ENCODE results near the gene SNTA1.
A peak's percentile ranks its signal among the peaks of the same experiment; 100 is the strongest.
"Not testable (repeated sequence)": the region's sequence is repeated elsewhere in the genome, so short reads cannot be mapped to it uniquely, and the experiment has no call there.

SNTA1 gene

GRCh38 chr20:33437141-33437911, 6.2 kb downstream of the SNTA1 start:
- H3K27ac ChIP-seq (ENCODE audit: low read depth, low read length) = no peak overlapping the region
- no peak overlapping the region for H3K9ac ChIP-seq (ENCODE audit: low read length)
- no peaks in the 10 kb centered on the region for H3K4me1 ChIP-seq (ENCODE audit: control insufficient read depth, insufficient read depth, low read length)
- peaks cover 4% of the 10 kb centered on the region for H3K36me3 ChIP-seq (ENCODE audit: control insufficient read depth, insufficient read depth, low read length)
- H3K27me3 ChIP-seq (ENCODE audit: control insufficient read depth, insufficient read depth, low read length) = no peaks in the 10 kb centered on the region
- no peak overlapping the region for H3K4me3 ChIP-seq (ENCODE audit: low read length)

GRCh38 chr20:33434434-33434833, 9.1 kb downstream of the SNTA1 start:
- Histone ChIP-seq H3K36me3 (ENCODE audit: control insufficient read depth, insufficient read depth, low read length) (peaks cover 4% of the 10 kb centered on the region), H3K4me3 (ENCODE audit: low read length) (no peak overlapping the region), H3K27ac (ENCODE audit: low read depth, low read length) (no peak overlapping the region), H3K9ac (ENCODE audit: low read length) (no peak overlapping the region), H3K27me3 (ENCODE audit: control insufficient read depth, insufficient read depth, low read length) (no peaks in the 10 kb centered on the region), H3K4me1 (ENCODE audit: control insufficient read depth, insufficient read depth, low read length) (no peaks in the 10 kb centered on the region)

GRCh38 chr20:33433465-33434234, 9.9 kb downstream of the SNTA1 start:
- Histone ChIP-seq H3K36me3 (ENCODE audit: control insufficient read depth, insufficient read depth, low read length) (peaks cover 4% of the 10 kb centered on the region), H3K27me3 (ENCODE audit: control insufficient read depth, insufficient read depth, low read length) (no peaks in the 10 kb centered on the region), H3K4me3 (ENCODE audit: low read length) (no peak overlapping the region), H3K27ac (ENCODE audit: low read depth, low read length) (no peak overlapping the region), H3K4me1 (ENCODE audit: control insufficient read depth, insufficient read depth, low read length) (no peaks in the 10 kb centered on the region), H3K9ac (ENCODE audit: low read length) (no peak overlapping the region)

- Histone ChIP-seq H3K36me3 (ENCODE audit: control insufficient read depth, insufficient read depth, low read length) (peaks cover 4% of the 10 kb centered on the region), H3K9ac (ENCODE audit: low read length) (no peak overlapping the region), H3K27me3 (ENCODE audit: control insufficient read depth, insufficient read depth, low read length) (no peaks in the 10 kb centered on the region), H3K4me3 (ENCODE audit: low read length) (no peak overlapping the region), H3K27ac (ENCODE audit: low read depth, low read length) (no peak overlapping the region), H3K4me1 (ENCODE audit: control insufficient read depth, insufficient read depth, low read length) (no peaks in the 10 kb centered on the region)
Observed at GRCh38 chr20:33431797-33432381, 11.7 kb downstream of the SNTA1 start.

GRCh38 chr20:33423875-33424274, 19.7 kb downstream of the SNTA1 start:
- not testable (repeated sequence) for H3K4me3 ChIP-seq (ENCODE audit: low read length); H3K36me3 ChIP-seq (ENCODE audit: control insufficient read depth, insufficient read depth, low read length); H3K9ac ChIP-seq (ENCODE audit: low read length); H3K4me1 ChIP-seq (ENCODE audit: control insufficient read depth, insufficient read depth, low read length); H3K27me3 ChIP-seq (ENCODE audit: control insufficient read depth, insufficient read depth, low read length)
- H3K27ac ChIP-seq (ENCODE audit: low read depth, low read length) = peak overlapping the region; percentile 81

GRCh38 chr20:33423141-33423834, 20.3 kb downstream of the SNTA1 start:
- Histone ChIP-seq H3K36me3 (ENCODE audit: control insufficient read depth, insufficient read depth, low read length) (no peaks in the 10 kb centered on the region), H3K4me3 (ENCODE audit: low read length) (no peak overlapping the region), H3K27ac (ENCODE audit: low read depth, low read length) (peak overlapping the region; percentile 81), H3K4me1 (ENCODE audit: control insufficient read depth, insufficient read depth, low read length) (peaks cover 9% of the 10 kb centered on the region), H3K9ac (ENCODE audit: low read length) (no peak overlapping the region), H3K27me3 (ENCODE audit: control insufficient read depth, insufficient read depth, low read length) (no peaks in the 10 kb centered on the region)

GRCh38 chr20:33419140-33419974, 24.2 kb downstream of the SNTA1 start:
- no peak overlapping the region for H3K27ac ChIP-seq (ENCODE audit: low read depth, low read length)
- peaks cover 9% of the 10 kb centered on the region for H3K4me1 ChIP-seq (ENCODE audit: control insufficient read depth, insufficient read depth, low read length)
- no peak overlapping the region for H3K9ac ChIP-seq (ENCODE audit: low read length)
- no peaks in the 10 kb centered on the region for H3K27me3 ChIP-seq (ENCODE audit: control insufficient read depth, insufficient read depth, low read length)
- peaks cover 2% of the 10 kb centered on the region for H3K36me3 ChIP-seq (ENCODE audit: control insufficient read depth, insufficient read depth, low read length)
- H3K4me3 ChIP-seq (ENCODE audit: low read length) = no peak overlapping the region

GRCh38 chr20:33418033-33418432, 25.5 kb downstream of the SNTA1 start:
- Histone ChIP-seq H3K4me1 (ENCODE audit: control insufficient read depth, insufficient read depth, low read length) (peaks cover 4% of the 10 kb centered on the region), H3K27me3 (ENCODE audit: control insufficient read depth, insufficient read depth, low read length) (no peaks in the 10 kb centered on the region), H3K9ac (ENCODE audit: low read length) (no peak overlapping the region), H3K27ac (ENCODE audit: low read depth, low read length) (no peak overlapping the region), H3K36me3 (ENCODE audit: control insufficient read depth, insufficient read depth, low read length) (peaks cover 2% of the 10 kb centered on the region), H3K4me3 (ENCODE audit: low read length) (no peak overlapping the region)

GRCh38 chr20:33415948-33416347, 27.6 kb downstream of the SNTA1 start:
- H3K27me3 ChIP-seq (ENCODE audit: control insufficient read depth, insufficient read depth, low read length) = no peaks in the 10 kb centered on the region
- H3K36me3 ChIP-seq (ENCODE audit: control insufficient read depth, insufficient read depth, low read length) = peaks cover 8% of the 10 kb centered on the region
- no peaks in the 10 kb centered on the region for H3K4me1 ChIP-seq (ENCODE audit: control insufficient read depth, insufficient read depth, low read length)
- H3K9ac ChIP-seq (ENCODE audit: low read length) = no peak overlapping the region
- no peak overlapping the region for H3K4me3 ChIP-seq (ENCODE audit: low read length)
- H3K27ac ChIP-seq (ENCODE audit: low read depth, low read length) = no peak overlapping the region

GRCh38 chr20:33412484-33412838, 31.1 kb downstream of the SNTA1 start:
- no peaks in the 10 kb centered on the region for H3K4me1 ChIP-seq (ENCODE audit: control insufficient read depth, insufficient read depth, low read length)
- H3K4me3 ChIP-seq (ENCODE audit: low read length) = no peak overlapping the region
- no peaks in the 10 kb centered on the region for H3K27me3 ChIP-seq (ENCODE audit: control insufficient read depth, insufficient read depth, low read length)
- no peak overlapping the region for H3K27ac ChIP-seq (ENCODE audit: low read depth, low read length)
- H3K9ac ChIP-seq (ENCODE audit: low read length) = no peak overlapping the region
- H3K36me3 ChIP-seq (ENCODE audit: control insufficient read depth, insufficient read depth, low read length) = peaks cover 19% of the 10 kb centered on the region

GRCh38 chr20:33411711-33412483, 31.7 kb downstream of the SNTA1 start:
- Histone ChIP-seq H3K36me3 (ENCODE audit: control insufficient read depth, insufficient read depth, low read length) (peaks cover 22% of the 10 kb centered on the region), H3K27me3 (ENCODE audit: control insufficient read depth, insufficient read depth, low read length) (no peaks in the 10 kb centered on the region), H3K9ac (ENCODE audit: low read length) (no peak overlapping the region), H3K4me3 (ENCODE audit: low read length) (no peak overlapping the region), H3K27ac (ENCODE audit: low read depth, low read length) (no peak overlapping the region), H3K4me1 (ENCODE audit: control insufficient read depth, insufficient read depth, low read length) (no peaks in the 10 kb centered on the region)

All from rectal smooth muscle tissue (tissue), 1 donor.